Skeletal muscle cell (primary cell): Measurements from ENCODE around the gene ATP8B1.
"Not testable (repeated sequence)": the region's sequence is repeated elsewhere in the genome, so short reads cannot be mapped to it uniquely, and the experiment has no call there.

ENCODE experiments used
- DNase-seq: peaks from one replicate; pipeline ENCODE4 v3.0.0-alpha.2; 2010; ENCODE audit warnings: low read depth
- H3K4me3 ChIP-seq: 2 replicates; pipeline ENCODE4 v1.5.1; 2011; ENCODE audit warnings: low read depth, mild to moderate bottlenecking, control low read depth, low read length, moderate library complexity

ATP8B1 gene

GRCh38 chr18:57644540-57644939 is 158.6 kb downstream of the ATP8B1 start:
- no peak overlapping the region for H3K4me3 ChIP-seq
- no peak for DNase-seq

GRCh38 chr18:57643726-57644125 is 159.4 kb downstream of the ATP8B1 start:
- DNase-seq, result not testable (repeated sequence)

DNA sequence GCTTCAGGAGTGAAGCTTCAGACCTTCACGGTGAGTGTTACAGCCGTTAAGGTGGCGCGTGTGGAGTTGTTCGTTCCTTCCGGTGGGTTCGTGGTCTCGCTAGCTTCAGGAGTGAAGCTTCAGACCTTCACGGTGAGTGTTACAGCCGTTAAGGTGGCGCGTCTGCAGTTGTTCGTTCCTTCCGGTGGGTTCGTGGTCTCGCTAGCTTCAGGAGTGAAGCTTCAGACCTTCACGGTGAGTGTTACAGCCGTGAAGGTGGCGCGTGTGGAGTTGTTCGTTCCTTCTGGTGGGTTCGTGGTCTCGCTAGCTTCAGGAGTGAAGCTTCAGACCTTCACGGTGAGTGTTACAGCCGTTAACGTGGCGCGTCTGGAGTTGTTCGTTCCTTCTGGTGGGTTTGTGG is 160.7 kb downstream of the ATP8B1 start:
- not testable (repeated sequence) for DNase-seq, H3K4me3 ChIP-seq

More at GRCh38 chr18:57643726-57644125, 159.4 kb downstream of the ATP8B1 start:
- H3K4me3 ChIP-seq, result not testable (repeated sequence)

GRCh38 chr18:57640749-57641148 is 162.4 kb downstream of the ATP8B1 start:
- H3K4me3 ChIP-seq, result no peak overlapping the region
- no peak for DNase-seq

- no peak for DNase-seq
- no peak overlapping the region for H3K4me3 ChIP-seq
Observed at GRCh38 chr18:57640236-57640635, 162.9 kb downstream of the ATP8B1 start.

GRCh38 chr18:57635003-57635822 is 167.9 kb downstream of the ATP8B1 start:
- no peak overlapping the region for H3K4me3 ChIP-seq
- no peak for DNase-seq

- no peak for DNase-seq
- H3K4me3 ChIP-seq, result no peak overlapping the region
Observed at GRCh38 chr18:57631697-57632096, 171.4 kb downstream of the ATP8B1 start.

- peak overlapping the region; percentile 64 for H3K4me3 ChIP-seq
- DNase-seq, result no peak
Observed at GRCh38 chr18:57630754-57631595, 172.1 kb downstream of the ATP8B1 start.

DNA sequence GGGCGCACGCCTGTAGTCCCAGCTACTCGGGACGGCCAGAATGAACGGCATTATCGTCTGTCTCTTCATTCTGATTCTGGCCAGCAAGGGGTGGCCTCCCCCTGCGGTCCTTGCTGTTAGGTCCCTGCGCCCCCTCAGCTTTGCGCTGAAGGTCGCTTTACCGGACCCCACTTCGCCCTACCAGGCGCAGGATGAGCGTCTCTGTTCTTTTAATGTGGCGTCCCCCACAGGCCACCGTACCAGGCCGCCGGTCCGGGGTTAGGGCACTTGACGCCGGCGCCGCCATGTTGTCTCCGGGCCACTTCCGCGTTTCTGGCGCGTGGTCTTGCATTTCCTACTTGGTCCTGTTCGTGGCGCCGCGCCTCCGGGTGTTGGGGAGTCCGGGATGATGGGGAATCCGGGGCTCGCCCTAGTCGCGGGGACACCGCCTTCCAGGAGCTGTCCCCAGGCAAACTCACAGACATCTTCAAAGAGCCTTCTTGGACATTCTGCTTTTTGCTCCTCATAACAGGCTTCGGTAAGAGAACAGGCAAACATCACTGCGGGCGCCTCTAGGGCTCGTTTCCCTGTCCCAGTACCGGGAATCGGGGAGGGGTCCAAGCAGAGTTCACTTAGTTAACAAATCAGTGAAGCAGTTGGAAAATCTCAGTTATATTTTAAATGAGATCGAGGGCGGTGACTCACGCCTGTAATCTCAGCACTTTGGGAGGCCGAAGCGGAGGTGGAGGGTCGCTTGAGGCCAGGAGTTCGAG is 172.9 kb downstream of the ATP8B1 start:
- H3K4me3 ChIP-seq, result peak overlapping the region; percentile 64
- DNase-seq, result peak; percentile 86

DNA sequence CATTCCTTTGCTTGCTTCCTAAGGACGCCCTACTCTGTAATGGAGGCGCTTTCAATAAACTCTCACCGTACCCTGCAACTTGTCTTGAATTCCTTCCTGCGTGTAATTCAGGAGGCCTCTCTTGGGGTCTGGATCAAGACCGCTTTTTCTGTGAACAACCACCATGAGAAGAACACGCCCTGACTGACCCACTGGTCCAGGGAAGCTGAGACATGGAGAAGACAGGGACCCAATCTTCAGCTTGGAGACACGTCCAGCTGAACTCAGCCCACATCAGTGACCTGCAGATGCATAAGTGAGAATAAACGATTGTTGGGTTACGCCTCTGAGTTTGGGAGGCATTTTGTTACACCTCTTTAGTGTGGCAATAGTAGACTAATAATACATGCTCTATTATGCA is 173.7 kb downstream of the ATP8B1 start:
- H3K4me3 ChIP-seq, result peak overlapping the region; percentile 64

DNA sequence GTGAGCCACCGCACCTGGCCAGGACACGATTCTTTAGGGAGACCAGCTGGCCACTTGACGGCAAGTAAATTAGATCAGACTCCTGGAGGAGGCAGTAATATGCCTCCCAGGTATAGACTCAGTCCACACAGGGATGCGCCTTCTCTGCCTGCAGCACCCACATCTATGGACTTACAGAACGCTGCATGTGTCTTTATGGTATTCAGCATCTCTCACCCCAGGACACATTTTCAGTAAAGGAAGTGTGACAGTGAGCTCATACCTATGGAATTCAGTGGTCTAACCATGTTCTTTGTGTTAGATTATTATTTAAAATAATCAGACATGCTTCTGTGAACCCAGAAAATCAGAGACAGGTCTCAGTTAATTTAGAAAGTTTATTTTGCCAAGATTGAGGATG is 175.6 kb downstream of the ATP8B1 start:
- no peak for DNase-seq
- no peak overlapping the region for H3K4me3 ChIP-seq

More for the DNA sequence above, 173.7 kb downstream of the ATP8B1 start:
- DNase-seq, result no peak

GRCh38 chr18:57624988-57625387 is 178.1 kb downstream of the ATP8B1 start:
- no peak overlapping the region for H3K4me3 ChIP-seq
- no peak for DNase-seq

DNA sequence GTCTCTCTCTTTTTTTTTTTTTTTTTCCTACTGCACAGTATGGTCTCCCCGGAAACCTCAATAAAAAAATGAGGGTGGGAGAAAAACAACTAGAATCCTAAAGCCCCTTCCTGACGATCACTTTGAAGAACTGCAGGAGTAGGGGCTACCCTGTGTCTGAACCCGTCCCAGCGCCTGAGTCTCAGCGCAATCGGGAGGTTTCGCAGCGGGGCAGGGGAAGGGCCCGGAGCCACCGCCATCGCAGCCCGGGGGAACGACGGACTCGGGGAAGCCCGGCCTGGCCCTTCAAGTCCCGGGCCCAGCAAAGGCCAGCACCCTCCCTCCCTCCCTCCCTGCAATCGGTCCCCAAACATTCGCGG is 181.9 kb downstream of the ATP8B1 start:
- DNase-seq, result no peak

DNA sequence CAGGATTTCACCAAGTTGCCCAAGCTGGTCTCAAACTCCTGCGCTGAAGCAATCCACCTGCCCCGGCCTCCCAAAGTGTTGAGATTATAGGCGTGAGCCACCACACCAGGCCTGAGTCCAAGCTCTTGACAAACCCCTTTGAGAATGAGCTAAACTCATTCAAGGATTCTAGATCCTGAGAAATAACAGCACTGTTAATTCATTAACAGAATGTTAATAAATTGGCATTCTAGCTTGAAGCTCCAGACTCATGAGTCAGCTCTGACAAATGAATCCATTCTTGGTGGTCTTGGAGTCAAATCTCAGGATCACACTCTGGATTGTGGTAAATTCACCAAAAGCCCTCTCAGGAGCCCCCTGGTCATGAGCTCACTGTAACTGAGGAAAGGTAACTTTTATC is 183.2 kb downstream of the ATP8B1 start:
- H3K4me3 ChIP-seq, result no peak overlapping the region
- no peak for DNase-seq

More for the DNA sequence above, 181.9 kb downstream of the ATP8B1 start:
- H3K4me3 ChIP-seq, result peak overlapping the region; percentile 90

- DNase-seq, result no peak
- no peak overlapping the region for H3K4me3 ChIP-seq
Observed at GRCh38 chr18:57618910-57619309, 184.2 kb downstream of the ATP8B1 start.

GRCh38 chr18:57603871-57604270 is 199.2 kb downstream of the ATP8B1 start:
- no peak overlapping the region for H3K4me3 ChIP-seq
- DNase-seq, result no peak
